ENCODE measurements around the gene CHRNB4. TPM values are rescaled to one million over a fixed set of nuclear protein-coding genes. Genes with fewer than 3 reads are reported as not detected.

Gene CHRNB4
- total and polyA plus RNA-seq, 10 of the 15 experiments (the other 5 are each of a cell fraction or from before 2014, with no cell fraction given): 0.10 TPM; not detected in 9

- Histone ChIP-seq H3K27ac (ENCODE audit: control insufficient read depth, insufficient read depth) (no peak overlapping the region), H4K20me1 (ENCODE audit: control insufficient read depth, insufficient read depth) (no peaks in the 10 kb centered on the region), H3K9ac (ENCODE audit: control insufficient read depth, insufficient read depth, low read length) (no peak overlapping the region), H2AFZ (ENCODE audit: control insufficient read depth, low read depth, low read length) (no peak overlapping the region), H3K4me1 (ENCODE audit: control insufficient read depth, insufficient read depth, low read length) (no peaks in the 10 kb centered on the region), H3K79me2 (ENCODE audit: control insufficient read depth, insufficient read depth, low read length) (no peaks in the 10 kb centered on the region), H3K36me3 (ENCODE audit: control insufficient read depth in 2 of 2, insufficient read depth in 2 of 2, low read length in 1 of 2) (no peaks in the 10 kb centered on the region), H3K4me3 (no peak overlapping the region), H3K4me2 (ENCODE audit: control insufficient read depth, insufficient read depth) (no peak overlapping the region), H3K27me3 (replicated peaks in 1 of 2; ENCODE audit: control insufficient read depth in 2 of 2, insufficient read depth in 2 of 2, low read length in 1 of 2) (peaks cover 5 to 7% of the 10 kb centered on the region in 2 experiments), H3K9me3 (replicated peaks; ENCODE audit: control insufficient read depth, insufficient read depth, low read length) (no peaks in the 10 kb centered on the region)
- ChIA-PET POLR2A (no interaction called here), SMC1A (ENCODE audit: uncharacterized antibody, unreplicated experiment) (no interaction called here), CTCF (no interaction called here), RAD21 (ENCODE audit: unreplicated experiment) (interaction anchor here (1.6 kb wide), 1 partner anchor 92 kb away, joined by 7 read pairs; no protein-coding TSS in a partner anchor)
- FAIRE-seq (no peak), DNase-seq (ENCODE audit: low read depth, low spot score) (no peak), ATAC-seq (no peak)
- in situ Hi-C loops (cut with MboI) (loop anchor here (5.0 kb wide), 1 partner anchor 90 kb away; no protein-coding TSS in a partner anchor), intact Hi-C loops (cut with micrococcal nuclease; ENCODE audit: unreplicated experiment) (no loop called here)
- no TSS peak for BruUV-seq (replicated peaks)
- WGBS (ENCODE audit: insufficient coverage, insufficient replicate concordance, low lambda C conversion rate, missing lambda C conversion rate): 37% methylated on average over 7 of the region's 7 CpGs
- TF ChIP-seq TCF7 (IDR thresholded peaks at IDR 0.05; ENCODE audit: borderline replicate concordance) (no peak), ZNF207 (IDR thresholded peaks at IDR 0.05; ENCODE audit: borderline replicate concordance) (no peak), POLR2AphosphoS5 (IDR thresholded peaks at IDR 0.05; ENCODE audit: low read length) (no peak), CREB1 (IDR thresholded peaks at IDR 0.05; ENCODE audit: low read depth) (no peak), MEF2B (IDR thresholded peaks at IDR 0.05; ENCODE audit: partially characterized antibody, poor library complexity, severe bottlenecking) (no peak), POLR2AphosphoS2 (IDR thresholded peaks at IDR 0.05; ENCODE audit: low read depth, low read length) (no peak), SMC3 (IDR thresholded peaks at IDR 0.05; ENCODE audit: borderline replicate concordance, low read length) (no peak), DPF2 (IDR thresholded peaks at IDR 0.05) (no peak), GATAD2B (conservative IDR thresholded peaks at IDR 0.05; ENCODE audit: low read depth) (no peak), HDAC2 (IDR thresholded peaks at IDR 0.05) (no peak), TBL1XR1 (IDR thresholded peaks at IDR 0.05; ENCODE audit: low read depth, low read length) (no peak), TCF3 (IDR thresholded peaks at IDR 0.05; ENCODE audit: borderline replicate concordance, insufficient read depth, low read depth, low read length) (no peak), KDM1A (IDR thresholded peaks at IDR 0.05; ENCODE audit: borderline replicate concordance) (no peak), ZZZ3 (IDR thresholded peaks at IDR 0.05; ENCODE audit: control insufficient read depth, insufficient read length, low read depth) (no peak), EED (IDR thresholded peaks at IDR 0.05; ENCODE audit: low read depth) (no peak), EP300 (IDR thresholded peaks at IDR 0.05; ENCODE audit: borderline replicate concordance in 1 of 2, control insufficient read depth in 1 of 2, low read depth in 2 of 2, low read length in 2 of 2) (no peak)
- TF ChIP-seq, protein P1, sequence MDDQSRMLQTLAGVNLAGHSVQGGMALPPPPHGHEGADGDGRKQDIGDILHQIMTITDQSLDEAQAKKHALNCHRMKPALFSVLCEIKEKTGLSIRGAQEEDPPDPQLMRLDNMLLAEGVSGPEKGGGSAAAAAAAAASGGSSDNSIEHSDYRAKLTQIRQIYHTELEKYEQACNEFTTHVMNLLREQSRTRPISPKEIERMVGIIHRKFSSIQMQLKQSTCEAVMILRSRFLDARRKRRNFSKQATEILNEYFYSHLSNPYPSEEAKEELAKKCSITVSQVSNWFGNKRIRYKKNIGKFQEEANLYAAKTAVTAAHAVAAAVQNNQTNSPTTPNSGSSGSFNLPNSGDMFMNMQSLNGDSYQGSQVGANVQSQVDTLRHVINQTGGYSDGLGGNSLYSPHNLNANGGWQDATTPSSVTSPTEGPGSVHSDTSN (IDR thresholded peaks at IDR 0.05; ENCODE audit: insufficient replicate concordance, low read depth, low read length): no peak
- TF ChIP-seq, protein P2, sequence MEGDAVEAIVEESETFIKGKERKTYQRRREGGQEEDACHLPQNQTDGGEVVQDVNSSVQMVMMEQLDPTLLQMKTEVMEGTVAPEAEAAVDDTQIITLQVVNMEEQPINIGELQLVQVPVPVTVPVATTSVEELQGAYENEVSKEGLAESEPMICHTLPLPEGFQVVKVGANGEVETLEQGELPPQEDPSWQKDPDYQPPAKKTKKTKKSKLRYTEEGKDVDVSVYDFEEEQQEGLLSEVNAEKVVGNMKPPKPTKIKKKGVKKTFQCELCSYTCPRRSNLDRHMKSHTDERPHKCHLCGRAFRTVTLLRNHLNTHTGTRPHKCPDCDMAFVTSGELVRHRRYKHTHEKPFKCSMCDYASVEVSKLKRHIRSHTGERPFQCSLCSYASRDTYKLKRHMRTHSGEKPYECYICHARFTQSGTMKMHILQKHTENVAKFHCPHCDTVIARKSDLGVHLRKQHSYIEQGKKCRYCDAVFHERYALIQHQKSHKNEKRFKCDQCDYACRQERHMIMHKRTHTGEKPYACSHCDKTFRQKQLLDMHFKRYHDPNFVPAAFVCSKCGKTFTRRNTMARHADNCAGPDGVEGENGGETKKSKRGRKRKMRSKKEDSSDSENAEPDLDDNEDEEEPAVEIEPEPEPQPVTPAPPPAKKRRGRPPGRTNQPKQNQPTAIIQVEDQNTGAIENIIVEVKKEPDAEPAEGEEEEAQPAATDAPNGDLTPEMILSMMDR (IDR thresholded peaks at IDR 0.05 in 2 of 3, conservative IDR thresholded peaks at IDR 0.05 in 1 of 3; ENCODE audit: control insufficient read depth in 2 of 3, extremely low read depth in 1 of 3, insufficient read depth in 1 of 3, low read depth in 3 of 3, low read length in 3 of 3): no peak
- TF ChIP-seq, protein P3, sequence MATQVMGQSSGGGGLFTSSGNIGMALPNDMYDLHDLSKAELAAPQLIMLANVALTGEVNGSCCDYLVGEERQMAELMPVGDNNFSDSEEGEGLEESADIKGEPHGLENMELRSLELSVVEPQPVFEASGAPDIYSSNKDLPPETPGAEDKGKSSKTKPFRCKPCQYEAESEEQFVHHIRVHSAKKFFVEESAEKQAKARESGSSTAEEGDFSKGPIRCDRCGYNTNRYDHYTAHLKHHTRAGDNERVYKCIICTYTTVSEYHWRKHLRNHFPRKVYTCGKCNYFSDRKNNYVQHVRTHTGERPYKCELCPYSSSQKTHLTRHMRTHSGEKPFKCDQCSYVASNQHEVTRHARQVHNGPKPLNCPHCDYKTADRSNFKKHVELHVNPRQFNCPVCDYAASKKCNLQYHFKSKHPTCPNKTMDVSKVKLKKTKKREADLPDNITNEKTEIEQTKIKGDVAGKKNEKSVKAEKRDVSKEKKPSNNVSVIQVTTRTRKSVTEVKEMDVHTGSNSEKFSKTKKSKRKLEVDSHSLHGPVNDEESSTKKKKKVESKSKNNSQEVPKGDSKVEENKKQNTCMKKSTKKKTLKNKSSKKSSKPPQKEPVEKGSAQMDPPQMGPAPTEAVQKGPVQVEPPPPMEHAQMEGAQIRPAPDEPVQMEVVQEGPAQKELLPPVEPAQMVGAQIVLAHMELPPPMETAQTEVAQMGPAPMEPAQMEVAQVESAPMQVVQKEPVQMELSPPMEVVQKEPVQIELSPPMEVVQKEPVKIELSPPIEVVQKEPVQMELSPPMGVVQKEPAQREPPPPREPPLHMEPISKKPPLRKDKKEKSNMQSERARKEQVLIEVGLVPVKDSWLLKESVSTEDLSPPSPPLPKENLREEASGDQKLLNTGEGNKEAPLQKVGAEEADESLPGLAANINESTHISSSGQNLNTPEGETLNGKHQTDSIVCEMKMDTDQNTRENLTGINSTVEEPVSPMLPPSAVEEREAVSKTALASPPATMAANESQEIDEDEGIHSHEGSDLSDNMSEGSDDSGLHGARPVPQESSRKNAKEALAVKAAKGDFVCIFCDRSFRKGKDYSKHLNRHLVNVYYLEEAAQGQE (IDR thresholded peaks at IDR 0.05; ENCODE audit: low read depth, low read length): no peak
These were observed 23.9 kb downstream of the CHRNB4 start for GRCh38 chr15:78617076-78617475.
